ENCODE data around the gene PIGV.

Gene PIGV

GRCh38 chr1:26774462-26774861 lies 13.3 kb upstream of the PIGV start:
- TF ChIP-seq CTCF (conservative IDR thresholded peaks at IDR 0.05; ENCODE audit: low read length): no peak
- no peak for TF ChIP-seq EZH2phosphoT487 (IDR thresholded peaks at IDR 0.05; ENCODE audit: borderline replicate concordance)
- H3K9me3 ChIP-seq (ENCODE audit: insufficient read depth, low read depth, low read length): no peaks in the 10 kb centered on the region
- H3K4me3 ChIP-seq (ENCODE audit: low read length, poor library complexity, severe bottlenecking): no peak overlapping the region
- H3K9me2 ChIP-seq (replicated peaks; ENCODE audit: low read depth, low read length): no peaks in the 10 kb centered on the region
- H3F3A ChIP-seq (ENCODE audit: low read depth): no peaks in the 10 kb centered on the region
- no peak overlapping the region for H3K9ac ChIP-seq (ENCODE audit: low read depth, low read length, poor library complexity, severe bottlenecking)
- no peaks in the 10 kb centered on the region; the same call in 1 of the 2 replicates for H3K79me2 ChIP-seq (ENCODE audit: insufficient read depth, low read length)
- no peaks in the 10 kb centered on the region for H3K27me3 ChIP-seq (ENCODE audit: insufficient read depth, low read length, poor library complexity, severe bottlenecking)
- no peak overlapping the region for H2AFZ ChIP-seq (ENCODE audit: low read length)
- H3K4me1 ChIP-seq (ENCODE audit: insufficient read depth, low read length, poor library complexity, severe bottlenecking): no peaks in the 10 kb centered on the region
- peaks cover 4% of the 10 kb centered on the region for H4K20me1 ChIP-seq (ENCODE audit: insufficient read depth, low read length, poor library complexity, severe bottlenecking)
- H3K4me2 ChIP-seq (ENCODE audit: low read depth, low read length, poor library complexity, severe bottlenecking): no peak overlapping the region
- H3K36me3 ChIP-seq (ENCODE audit: insufficient read depth, low read length): peaks cover 99% of the 10 kb centered on the region

- Histone ChIP-seq H3K9me2 (replicated peaks; ENCODE audit: low read depth, low read length) (no peaks in the 10 kb centered on the region), H3F3A (ENCODE audit: low read depth) (no peaks in the 10 kb centered on the region), H4K20me1 (ENCODE audit: insufficient read depth, low read length, poor library complexity, severe bottlenecking) (peaks cover 6% of the 10 kb centered on the region), H3K79me2 (ENCODE audit: insufficient read depth, low read length) (peaks cover 5% of the 10 kb centered on the region; the same call in 1 of the 2 replicates), H3K4me2 (ENCODE audit: low read depth, low read length, poor library complexity, severe bottlenecking) (no peak overlapping the region), H3K4me1 (ENCODE audit: insufficient read depth, low read length, poor library complexity, severe bottlenecking) (no peaks in the 10 kb centered on the region), H3K9ac (ENCODE audit: low read depth, low read length, poor library complexity, severe bottlenecking) (no peak overlapping the region), H3K27me3 (ENCODE audit: insufficient read depth, low read length, poor library complexity, severe bottlenecking) (no peaks in the 10 kb centered on the region), H3K9me3 (ENCODE audit: insufficient read depth, low read depth, low read length) (no peaks in the 10 kb centered on the region), H3K4me3 (ENCODE audit: low read length, poor library complexity, severe bottlenecking) (no peak overlapping the region), H2AFZ (ENCODE audit: low read length) (no peak overlapping the region), H3K36me3 (ENCODE audit: insufficient read depth, low read length) (peaks cover 99% of the 10 kb centered on the region)
- TF ChIP-seq CTCF (conservative IDR thresholded peaks at IDR 0.05; ENCODE audit: low read length) (no peak), EZH2phosphoT487 (IDR thresholded peaks at IDR 0.05; ENCODE audit: borderline replicate concordance) (no peak)
Measured at GRCh38 chr1:26775666-26776065, 12.1 kb upstream of the PIGV start.

GRCh38 chr1:26779098-26779668 lies 8.6 kb upstream of the PIGV start:
- Histone ChIP-seq H3K9ac (ENCODE audit: low read depth, low read length, poor library complexity, severe bottlenecking) (no peak overlapping the region), H3K36me3 (ENCODE audit: insufficient read depth, low read length) (peaks cover 86% of the 10 kb centered on the region), H2AFZ (ENCODE audit: low read length) (no peak overlapping the region), H4K20me1 (ENCODE audit: insufficient read depth, low read length, poor library complexity, severe bottlenecking) (peaks cover 11% of the 10 kb centered on the region), H3K4me2 (ENCODE audit: low read depth, low read length, poor library complexity, severe bottlenecking) (no peak overlapping the region), H3K9me2 (replicated peaks; ENCODE audit: low read depth, low read length) (no peaks in the 10 kb centered on the region), H3K4me3 (ENCODE audit: low read length, poor library complexity, severe bottlenecking) (no peak overlapping the region), H3K27me3 (ENCODE audit: insufficient read depth, low read length, poor library complexity, severe bottlenecking) (no peaks in the 10 kb centered on the region), H3K4me1 (ENCODE audit: insufficient read depth, low read length, poor library complexity, severe bottlenecking) (peaks cover 11% of the 10 kb centered on the region), H3F3A (ENCODE audit: low read depth) (no peaks in the 10 kb centered on the region), H3K9me3 (ENCODE audit: insufficient read depth, low read depth, low read length) (no peaks in the 10 kb centered on the region), H3K79me2 (ENCODE audit: insufficient read depth, low read length) (peaks cover 5% of the 10 kb centered on the region; the same call in 1 of the 2 replicates)
- TF ChIP-seq CTCF (conservative IDR thresholded peaks at IDR 0.05; ENCODE audit: low read length): no peak
- no peak for TF ChIP-seq EZH2phosphoT487 (IDR thresholded peaks at IDR 0.05; ENCODE audit: borderline replicate concordance)

All from Loucy (cell line).